SHP77 (cell line): ENCODE measurements around the gene STARD10.
"Not testable (repeated sequence)": the region's sequence is repeated elsewhere in the genome, so short reads cannot be mapped to it uniquely, and the experiment has no call there.

Experiments
- DNase-seq, 2 experiments: peaks; one replicate each; lab custom pipeline; 2025; lab: John Stamatoyannopoulos, UW

STARD10 gene

GRCh38 chr11:72793425-72794367, at the start of gene STARD10:
Gene STARD10, minus strand, starts transcription at chr11:72794047. Its CDS starts 12,866 bp downstream, at chr11:72781181.
- DNase-seq: peak; percentile 95 to 98

- DNase-seq: no peak
Measured at GRCh38 chr11:72842653-72843330, 48.9 kb upstream of the STARD10 start.

- DNase-seq: no peak
Measured at GRCh38 chr11:72842126-72842525, 48.3 kb upstream of the STARD10 start.

- no peak for DNase-seq
Measured at GRCh38 chr11:72841397-72841796, 47.5 kb upstream of the STARD10 start.

- DNase-seq: no peak
Measured at GRCh38 chr11:72840780-72841179, 46.9 kb upstream of the STARD10 start.

GRCh38 chr11:72838691-72839305, 45.0 kb upstream of the STARD10 start:
- no peak for DNase-seq

GRCh38 chr11:72836111-72836510, 42.3 kb upstream of the STARD10 start:
- no peak for DNase-seq

- DNase-seq: no peak
Measured at GRCh38 chr11:72834905-72835304, 41.1 kb upstream of the STARD10 start.

- no peak for DNase-seq
Measured at GRCh38 chr11:72833811-72834493, 40.1 kb upstream of the STARD10 start.

- DNase-seq: no peak
Measured at GRCh38 chr11:72833083-72833733, 39.4 kb upstream of the STARD10 start.

- no peak for DNase-seq
Measured at GRCh38 chr11:72832301-72833082, 38.6 kb upstream of the STARD10 start.

- DNase-seq: peak; percentile 87 to 90
Measured at GRCh38 chr11:72831521-72832300, 37.9 kb upstream of the STARD10 start.

GRCh38 chr11:72829884-72830533, 36.2 kb upstream of the STARD10 start:
- DNase-seq: no peak

GRCh38 chr11:72829178-72829577, 35.3 kb upstream of the STARD10 start:
- no peak for DNase-seq

GRCh38 chr11:72828692-72829101, 34.9 kb upstream of the STARD10 start:
- DNase-seq: no peak

- peak; percentile 35 to 71 for DNase-seq
Measured at GRCh38 chr11:72828081-72828567, 34.3 kb upstream of the STARD10 start.

GRCh38 chr11:72827656-72828055, 33.8 kb upstream of the STARD10 start:
- not testable (repeated sequence) for DNase-seq

GRCh38 chr11:72826942-72827480, 33.2 kb upstream of the STARD10 start:
- no peak for DNase-seq
